AG20443 (cell line): Measurements from ENCODE around the gene UBTD2.
A peak's percentile ranks its signal among the peaks of the same experiment; 100 is the strongest.
"Not testable (repeated sequence)": the region's sequence is repeated elsewhere in the genome, so short reads cannot be mapped to it uniquely, and the experiment has no call there.

Experiments
- DNase-seq: peaks from one replicate; pipeline ENCODE4 v3.0.0; 2012; ENCODE audit warnings: low spot score, mixed read lengths

The UBTD2 gene

GRCh38 chr5:172251419-172251818 is 32.1 kb downstream of the UBTD2 start:
- DNase-seq = no peak

GRCh38 chr5:172248637-172249036 is 34.9 kb downstream of the UBTD2 start:
- DNase-seq = no peak

- DNase-seq = peak; percentile 22
Measured at GRCh38 chr5:172245703-172246125, 37.9 kb downstream of the UBTD2 start.

- DNase-seq = no peak
Measured at GRCh38 chr5:172245046-172245445, 38.5 kb downstream of the UBTD2 start.

DNA sequence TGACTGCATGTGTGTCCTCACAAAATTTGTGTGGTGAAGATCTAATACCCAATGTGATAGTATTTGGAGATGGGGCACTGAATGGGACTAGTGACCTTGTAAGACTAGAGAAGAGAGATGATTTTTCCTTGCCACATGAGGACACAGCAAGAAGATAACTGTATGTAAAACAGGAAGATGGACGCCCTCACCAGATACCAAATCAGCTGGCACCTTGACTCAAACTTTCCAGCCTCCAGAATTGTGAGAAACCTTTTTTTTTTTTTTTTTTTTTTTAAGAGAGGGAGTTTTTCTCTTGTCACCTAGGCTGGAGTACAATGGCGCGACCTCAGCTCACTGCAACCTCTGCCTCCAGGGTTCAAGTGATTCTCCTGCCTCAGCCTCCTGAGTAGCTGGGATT is 40.3 kb downstream of the UBTD2 start:
- DNase-seq = no peak

DNA sequence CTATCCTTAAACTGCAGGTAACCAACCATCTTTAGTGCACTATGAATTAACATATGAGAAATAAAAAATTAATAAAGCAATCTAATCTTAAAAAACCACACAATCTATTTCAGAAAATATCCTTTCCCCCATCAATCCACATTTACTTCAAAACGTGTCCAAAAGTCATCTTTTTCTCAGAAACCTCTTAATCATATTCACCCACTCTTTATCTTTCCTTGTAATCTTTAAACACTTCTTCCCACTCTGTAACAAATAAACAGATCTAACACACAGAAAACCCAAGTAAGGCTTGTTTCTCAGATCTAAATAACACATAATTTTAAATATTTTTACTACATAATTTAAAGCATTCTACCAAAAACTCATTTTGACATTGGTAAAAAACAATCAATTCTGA is 45.2 kb downstream of the UBTD2 start:
- no peak for DNase-seq

- peak; percentile 22 for DNase-seq
Measured at GRCh38 chr5:172235827-172236736, 47.5 kb downstream of the UBTD2 start.

GRCh38 chr5:172235132-172235780 is 48.3 kb downstream of the UBTD2 start:
- peak; percentile 20 for DNase-seq

DNA sequence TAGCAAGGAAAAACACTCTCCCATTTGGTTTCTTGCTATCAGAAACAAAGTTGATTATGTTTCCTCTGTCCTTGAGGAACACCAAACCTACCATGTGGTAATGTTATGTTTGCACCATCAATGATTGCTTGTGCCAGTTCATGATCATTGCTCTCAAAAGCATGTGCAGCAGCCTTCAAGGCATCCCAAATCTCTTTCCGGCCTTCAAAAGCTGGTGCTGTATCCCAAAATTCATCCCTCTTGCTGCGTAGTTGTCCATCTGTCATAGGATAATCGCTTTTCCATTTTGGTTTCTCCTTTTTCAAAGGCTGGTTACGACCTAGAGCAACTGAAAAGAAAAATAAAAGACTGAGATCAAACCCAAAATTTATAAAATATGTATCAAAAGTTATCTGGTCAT is 49.5 kb downstream of the UBTD2 start:
- no peak for DNase-seq

- DNase-seq = no peak
Measured at GRCh38 chr5:172229904-172230303, 53.7 kb downstream of the UBTD2 start.

DNA sequence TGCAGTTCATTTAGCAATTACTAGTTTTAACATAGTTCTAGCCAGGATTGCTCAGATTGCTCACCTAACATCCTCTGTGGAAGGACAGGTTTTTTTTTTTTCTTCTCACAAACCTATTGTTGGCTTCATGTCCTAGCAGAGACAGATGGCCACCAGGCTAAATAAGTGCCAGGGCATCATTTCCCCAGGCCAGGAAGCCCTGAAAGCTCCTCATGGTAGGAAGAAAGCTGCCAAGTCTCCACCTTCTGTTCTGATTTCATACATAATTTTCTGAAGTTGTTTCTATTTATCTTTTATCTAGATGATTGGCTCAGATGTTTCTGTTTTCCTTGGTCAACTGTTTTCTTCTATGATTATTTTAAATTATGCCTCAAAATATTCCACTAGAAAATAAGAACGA is 58.6 kb downstream of the UBTD2 start:
- no peak for DNase-seq

GRCh38 chr5:172223901-172224873 is 59.4 kb downstream of the UBTD2 start:
- no peak for DNase-seq

DNA sequence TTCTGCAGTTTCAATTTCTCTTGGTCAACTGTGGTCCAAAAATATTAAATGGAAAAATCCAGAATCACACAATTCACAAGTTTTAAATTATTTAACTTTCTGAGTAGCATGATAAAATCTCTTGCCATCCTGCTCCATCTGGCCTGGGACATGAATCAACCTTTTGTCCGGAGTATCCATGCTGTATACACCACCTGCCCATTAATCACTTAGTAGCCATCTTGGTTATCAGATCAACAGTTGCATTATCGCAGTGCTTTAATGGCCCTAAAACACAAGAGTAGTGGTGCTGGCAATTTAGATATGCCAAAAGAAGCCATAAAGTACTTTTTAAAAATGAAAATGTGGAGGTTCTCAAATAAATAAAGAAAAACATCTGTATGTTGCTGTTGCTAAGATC is 64.3 kb downstream of the UBTD2 start:
- no peak for DNase-seq

DNA sequence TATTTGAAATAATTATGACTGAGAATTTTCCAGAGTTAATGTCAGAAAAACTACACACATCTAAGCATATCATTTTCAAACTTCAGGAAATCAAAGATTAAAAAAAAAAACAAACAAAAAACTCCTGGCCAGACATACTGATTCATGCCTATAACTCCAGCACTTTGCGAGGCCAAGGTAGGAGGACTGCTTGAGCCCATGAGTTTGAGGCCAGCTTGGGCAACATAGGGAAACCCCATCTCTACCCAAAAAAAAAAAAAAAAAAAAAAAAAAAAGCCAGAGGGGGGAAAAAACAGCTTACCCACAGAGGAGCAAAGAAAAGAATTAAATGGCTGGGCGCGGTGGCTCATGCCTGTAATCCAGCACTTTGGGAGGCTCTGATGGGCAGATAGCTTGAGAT is 67.2 kb downstream of the UBTD2 start:
- no peak for DNase-seq

DNA sequence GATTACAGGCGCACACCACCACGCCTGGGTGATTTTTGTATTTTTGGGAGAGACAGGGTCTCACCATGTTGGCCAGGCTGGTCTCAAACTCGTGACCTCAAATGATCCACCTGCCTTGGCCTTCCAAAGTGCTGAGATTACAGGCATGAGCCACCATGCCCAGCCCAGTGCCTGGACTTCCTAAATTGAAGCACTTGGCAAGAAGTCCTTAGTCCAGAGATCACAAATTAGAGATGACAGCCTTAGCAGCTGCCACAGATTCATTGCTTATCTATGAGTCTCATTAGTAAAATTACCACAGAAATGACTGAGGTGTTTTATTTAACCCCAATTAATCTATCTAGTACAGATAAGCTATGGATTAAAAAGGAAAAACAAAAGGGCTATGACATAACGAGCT is 70.4 kb downstream of the UBTD2 start:
- DNase-seq = no peak

DNA sequence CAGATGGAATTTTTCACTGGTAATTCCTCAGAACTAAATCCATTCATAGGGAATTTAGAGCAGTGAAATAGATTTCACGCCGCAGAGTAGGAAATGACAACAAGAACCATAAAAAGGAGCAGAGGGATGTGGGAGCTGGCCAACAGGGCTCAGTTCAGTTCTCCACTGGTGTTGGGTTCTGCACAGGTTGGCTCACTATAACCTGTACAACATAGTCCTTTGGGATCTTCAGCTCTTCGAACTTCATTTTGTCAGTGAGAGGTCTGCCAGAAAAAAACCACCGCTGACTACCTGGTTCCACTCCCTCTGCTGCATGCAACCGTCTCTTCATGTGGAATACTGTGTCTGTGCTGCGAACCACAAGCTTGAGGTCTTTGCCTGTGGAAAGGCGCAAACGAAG is 71.9 kb downstream of the UBTD2 start:
- DNase-seq = no peak

- DNase-seq = no peak
Measured at GRCh38 chr5:172209714-172210113, 73.8 kb downstream of the UBTD2 start.

DNA sequence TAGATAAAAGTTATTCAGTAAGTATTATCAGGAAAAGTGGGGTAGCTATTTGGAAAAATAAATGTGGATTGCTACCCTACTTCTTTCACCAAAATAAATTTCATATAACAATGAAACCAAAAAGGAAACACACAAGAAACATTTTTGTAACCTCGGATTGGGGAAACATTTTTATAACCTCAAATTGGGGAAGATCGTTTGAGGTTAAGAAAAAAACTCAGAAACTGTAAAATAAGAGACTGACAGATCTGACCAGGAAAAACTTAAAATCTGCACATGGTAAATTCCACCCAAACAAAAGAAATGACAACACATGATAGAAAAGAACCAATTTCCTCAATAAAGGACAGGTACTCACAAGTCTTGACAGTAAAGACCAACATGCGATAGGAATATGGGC is 76.1 kb downstream of the UBTD2 start:
- DNase-seq = no peak

- not testable (repeated sequence) for DNase-seq
Measured at GRCh38 chr5:172205984-172206383, 77.6 kb downstream of the UBTD2 start.

- no peak for DNase-seq
Measured at GRCh38 chr5:172200476-172200875, 83.1 kb downstream of the UBTD2 start.

- no peak for DNase-seq
Measured at GRCh38 chr5:172199446-172199845, 84.1 kb downstream of the UBTD2 start.

GRCh38 chr5:172197775-172198174 is 85.8 kb downstream of the UBTD2 start:
- DNase-seq = not testable (repeated sequence)
